PFSK-1 (cell line): ENCODE data around the gene DGKI.

Source experiments
- POLR2AphosphoS5 ChIP-seq: IDR thresholded peaks from 2 replicates; pipeline ENCODE4 v1.6.1; 2012; ENCODE audit warnings: low read depth, mild to moderate bottlenecking, control low read depth, low read length, moderate library complexity
- REST ChIP-seq, 2 experiments: IDR thresholded peaks; 2 replicates each; pipeline versions ENCODE4 v1.6.1 to v1.8.0; 2011 to 2012; ENCODE audit warnings: low read depth in 2 of 2, low read length in 2 of 2, control low read depth in 1 of 2, inconsistent platforms in 1 of 2, mild to moderate bottlenecking in 1 of 2, moderate library complexity in 1 of 2; ENCODE audit not compliant: insufficient read depth in 1 of 2

GRCh38 chr7:137747359-137748031 is 99.3 kb downstream of the DGKI start:
- TF ChIP-seq REST (IDR thresholded peaks at IDR 0.05; ENCODE audit: insufficient read depth in 1 of 2, low read depth in 2 of 2, low read length in 2 of 2) (no peak), POLR2AphosphoS5 (no peak)
